ENCODE data around the gene DGCR2.
"Not testable (repeated sequence)": the region's sequence is repeated elsewhere in the genome, so short reads cannot be mapped to it uniquely, and the experiment has no call there.

DNA sequence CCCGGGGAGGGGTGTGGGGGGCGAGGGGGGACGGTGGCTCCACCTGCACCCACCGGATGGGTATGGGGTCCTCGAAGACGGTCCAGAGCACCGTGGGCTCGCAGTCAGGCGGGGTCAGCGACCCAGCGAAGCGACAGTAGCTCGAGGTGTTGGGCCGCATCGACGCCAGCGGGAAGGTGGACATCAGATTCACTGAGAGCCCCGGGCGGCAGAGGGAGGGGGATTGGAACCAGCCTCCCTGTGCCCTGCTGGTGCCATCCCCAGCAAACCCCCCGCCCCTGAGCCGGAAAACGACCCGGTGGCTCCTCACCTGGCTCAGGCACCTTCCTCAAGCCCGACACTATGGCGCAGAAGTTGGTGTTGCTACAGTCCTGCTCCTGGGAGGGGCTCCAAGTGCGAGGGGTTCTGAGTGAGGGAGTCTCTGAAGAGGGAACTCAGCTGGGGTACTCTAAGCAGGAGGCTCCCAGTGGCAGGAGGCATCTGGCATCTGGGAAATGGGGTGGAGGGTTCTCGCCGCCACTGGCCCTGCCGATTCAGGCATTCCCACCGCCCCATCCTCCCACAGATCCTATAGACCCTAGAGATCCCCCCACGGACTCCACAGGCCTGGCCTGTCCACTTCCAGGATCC lies 89.9 kb downstream of the DGCR2 start:
- not testable (repeated sequence) for TF ChIP-seq POLR2A (IDR thresholded peaks at IDR 0.05; ENCODE audit: low read length); GATA1 (IDR thresholded peaks at IDR 0.05; ENCODE audit: low read depth, low read length)

Measured in erythroblast (primary cell).